ENCODE data around the gene C4BPA. TPM values are rescaled to one million over a fixed set of nuclear protein-coding genes. Genes with fewer than 3 reads are reported as not detected.

Gene C4BPA
- total RNA-seq, 1 donor from 2014 or later: not detected

DNA sequence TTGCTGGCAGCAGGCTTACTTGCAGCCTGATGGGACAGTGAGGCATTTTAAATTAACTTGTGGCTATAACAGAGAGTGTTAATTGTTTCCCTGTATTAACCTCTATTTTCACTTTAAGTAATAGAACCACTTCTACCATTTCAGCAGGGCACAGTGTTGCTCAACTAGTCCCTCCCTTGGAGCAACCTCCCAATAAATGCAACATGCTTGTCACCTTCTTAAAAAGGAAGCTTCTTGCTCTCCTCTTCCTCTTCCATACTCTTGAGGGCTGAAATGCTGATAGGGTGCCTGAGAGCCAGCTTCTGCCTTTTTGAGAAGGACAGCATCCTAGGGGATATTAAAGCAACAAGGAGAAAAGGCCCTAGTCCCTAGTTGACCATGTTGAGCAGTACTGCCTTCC lies 52.1 kb downstream of the C4BPA start:
- peaks cover 2% of the 10 kb centered on the region for H3K9me3 ChIP-seq (ENCODE audit: insufficient read depth, low read depth, low read length)
- H3K27me3 Mint-ChIP-seq (ENCODE audit: low read depth, unreplicated experiment): no peaks in the 10 kb centered on the region
- H3K9me3 Mint-ChIP-seq (ENCODE audit: unreplicated experiment): peaks cover 8% of the 10 kb centered on the region
- no peaks in the 10 kb centered on the region for H3K27me3 ChIP-seq (ENCODE audit: insufficient read depth, low read length)
- no peak overlapping the region for H3K4me3 Mint-ChIP-seq (ENCODE audit: unreplicated experiment)
- DNase-seq (ENCODE audit: low read depth) (no peak), FAIRE-seq (no peak)
- H4K20me1 ChIP-seq (ENCODE audit: insufficient read depth, low read length): no peaks in the 10 kb centered on the region
- peaks cover 5% of the 10 kb centered on the region for H3K4me1 Mint-ChIP-seq (ENCODE audit: low read depth, unreplicated experiment)
- H3K36me3 ChIP-seq (ENCODE audit: insufficient read depth, low read length): no peaks in the 10 kb centered on the region
- no peaks in the 10 kb centered on the region for H3K36me3 Mint-ChIP-seq (ENCODE audit: low read depth, unreplicated experiment)
- H3K79me2 ChIP-seq (ENCODE audit: insufficient read depth, low read length): no peaks in the 10 kb centered on the region
- TF ChIP-seq EZH2 (IDR thresholded peaks at IDR 0.05; ENCODE audit: insufficient read depth, low read length): no peak
- TF ChIP-seq, protein P1, sequence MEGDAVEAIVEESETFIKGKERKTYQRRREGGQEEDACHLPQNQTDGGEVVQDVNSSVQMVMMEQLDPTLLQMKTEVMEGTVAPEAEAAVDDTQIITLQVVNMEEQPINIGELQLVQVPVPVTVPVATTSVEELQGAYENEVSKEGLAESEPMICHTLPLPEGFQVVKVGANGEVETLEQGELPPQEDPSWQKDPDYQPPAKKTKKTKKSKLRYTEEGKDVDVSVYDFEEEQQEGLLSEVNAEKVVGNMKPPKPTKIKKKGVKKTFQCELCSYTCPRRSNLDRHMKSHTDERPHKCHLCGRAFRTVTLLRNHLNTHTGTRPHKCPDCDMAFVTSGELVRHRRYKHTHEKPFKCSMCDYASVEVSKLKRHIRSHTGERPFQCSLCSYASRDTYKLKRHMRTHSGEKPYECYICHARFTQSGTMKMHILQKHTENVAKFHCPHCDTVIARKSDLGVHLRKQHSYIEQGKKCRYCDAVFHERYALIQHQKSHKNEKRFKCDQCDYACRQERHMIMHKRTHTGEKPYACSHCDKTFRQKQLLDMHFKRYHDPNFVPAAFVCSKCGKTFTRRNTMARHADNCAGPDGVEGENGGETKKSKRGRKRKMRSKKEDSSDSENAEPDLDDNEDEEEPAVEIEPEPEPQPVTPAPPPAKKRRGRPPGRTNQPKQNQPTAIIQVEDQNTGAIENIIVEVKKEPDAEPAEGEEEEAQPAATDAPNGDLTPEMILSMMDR (IDR thresholded peaks at IDR 0.05; ENCODE audit: insufficient read depth, low read depth, low read length): no peak
- H3K4me3 ChIP-seq (ENCODE audit: insufficient read depth, low read depth, low read length): no peak overlapping the region
- H3K4me1 ChIP-seq (ENCODE audit: insufficient read depth, low read length): no peaks in the 10 kb centered on the region
- no peak overlapping the region for H3K9ac ChIP-seq (ENCODE audit: low read length)
- no peak overlapping the region for H3K27ac Mint-ChIP-seq (ENCODE audit: unreplicated experiment)
- H3K27ac ChIP-seq (ENCODE audit: low read depth, low read length): no peak overlapping the region
- H2AFZ ChIP-seq (ENCODE audit: low read depth, low read length): no peak overlapping the region
- no peak overlapping the region for H3K4me2 ChIP-seq (ENCODE audit: low read length)

DNA sequence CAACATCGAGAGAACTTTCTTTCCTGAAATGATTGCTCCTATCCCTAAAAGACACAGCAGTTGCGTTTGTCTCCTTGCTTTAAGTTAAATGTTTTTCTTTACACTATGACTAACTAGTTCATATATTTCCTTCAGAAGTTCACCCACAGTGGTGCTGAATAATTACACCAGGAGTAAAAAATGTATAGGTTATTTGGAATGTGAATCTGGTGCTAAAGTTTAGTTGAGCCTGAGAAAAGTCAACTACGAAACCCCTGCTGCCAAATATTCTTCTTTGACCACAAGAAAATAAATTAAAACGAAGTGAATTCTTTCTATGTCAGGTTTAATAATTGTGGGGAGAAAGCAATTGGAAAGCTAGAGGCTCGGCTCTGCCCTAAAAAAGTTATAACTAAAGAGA lies 52.8 kb downstream of the C4BPA start:
- Mint-ChIP-seq H3K27ac (ENCODE audit: unreplicated experiment) (no peak overlapping the region), H3K36me3 (ENCODE audit: low read depth, unreplicated experiment) (no peaks in the 10 kb centered on the region), H3K9me3 (ENCODE audit: unreplicated experiment) (peaks cover 6% of the 10 kb centered on the region), H3K27me3 (ENCODE audit: low read depth, unreplicated experiment) (no peaks in the 10 kb centered on the region), H3K4me1 (ENCODE audit: low read depth, unreplicated experiment) (peaks cover 5% of the 10 kb centered on the region), H3K4me3 (ENCODE audit: unreplicated experiment) (no peak overlapping the region)
- DNase-seq (ENCODE audit: low read depth) (no peak), FAIRE-seq (no peak)
- no peak overlapping the region for H3K4me3 ChIP-seq (ENCODE audit: insufficient read depth, low read depth, low read length)
- no peaks in the 10 kb centered on the region for H3K36me3 ChIP-seq (ENCODE audit: insufficient read depth, low read length)
- no peaks in the 10 kb centered on the region for H3K4me1 ChIP-seq (ENCODE audit: insufficient read depth, low read length)
- no peak for TF ChIP-seq EZH2 (IDR thresholded peaks at IDR 0.05; ENCODE audit: insufficient read depth, low read length)
- TF ChIP-seq, protein P1 (IDR thresholded peaks at IDR 0.05; ENCODE audit: insufficient read depth, low read depth, low read length): no peak
- H2AFZ ChIP-seq (ENCODE audit: low read depth, low read length): no peak overlapping the region
- no peaks in the 10 kb centered on the region for H4K20me1 ChIP-seq (ENCODE audit: insufficient read depth, low read length)
- H3K4me2 ChIP-seq (ENCODE audit: low read length): no peak overlapping the region
- H3K27ac ChIP-seq (ENCODE audit: low read depth, low read length): no peak overlapping the region
- H3K79me2 ChIP-seq (ENCODE audit: insufficient read depth, low read length): no peaks in the 10 kb centered on the region
- H3K9ac ChIP-seq (ENCODE audit: low read length): no peak overlapping the region
- peaks cover 2% of the 10 kb centered on the region for H3K9me3 ChIP-seq (ENCODE audit: insufficient read depth, low read depth, low read length)
- no peaks in the 10 kb centered on the region for H3K27me3 ChIP-seq (ENCODE audit: insufficient read depth, low read length)

DNA sequence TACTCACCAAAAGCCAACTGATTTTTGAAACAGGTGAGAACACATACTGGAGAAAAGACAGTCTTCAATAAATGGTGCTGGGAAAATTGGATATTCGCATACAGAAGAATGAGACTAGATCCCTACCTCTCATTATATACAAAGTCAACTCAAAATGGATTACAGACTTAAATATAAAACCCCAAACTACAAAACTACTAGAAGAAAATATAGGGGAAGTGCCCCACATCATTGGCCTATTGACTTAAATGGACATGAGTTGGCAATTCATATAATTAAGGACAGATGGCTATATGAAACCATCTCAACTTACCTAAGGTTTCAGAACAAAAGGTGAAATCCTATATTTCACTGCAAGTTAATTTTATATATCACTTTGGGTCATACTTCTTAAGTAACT lies 60.1 kb downstream of the C4BPA start:
- Histone ChIP-seq H3K4me2 (ENCODE audit: low read length) (no peak overlapping the region), H2AFZ (ENCODE audit: low read depth, low read length) (no peak overlapping the region), H3K36me3 (ENCODE audit: insufficient read depth, low read length) (no peaks in the 10 kb centered on the region), H3K4me3 (ENCODE audit: insufficient read depth, low read depth, low read length) (no peak overlapping the region), H3K27ac (ENCODE audit: low read depth, low read length) (no peak overlapping the region), H3K9ac (ENCODE audit: low read length) (no peak overlapping the region), H3K27me3 (ENCODE audit: insufficient read depth, low read length) (no peaks in the 10 kb centered on the region), H3K9me3 (ENCODE audit: insufficient read depth, low read depth, low read length) (no peaks in the 10 kb centered on the region), H4K20me1 (ENCODE audit: insufficient read depth, low read length) (no peaks in the 10 kb centered on the region), H3K4me1 (ENCODE audit: insufficient read depth, low read length) (no peaks in the 10 kb centered on the region), H3K79me2 (ENCODE audit: insufficient read depth, low read length) (no peaks in the 10 kb centered on the region)
- TF ChIP-seq, protein P1 (IDR thresholded peaks at IDR 0.05; ENCODE audit: insufficient read depth, low read depth, low read length): no peak
- TF ChIP-seq EZH2 (IDR thresholded peaks at IDR 0.05; ENCODE audit: insufficient read depth, low read length): no peak
- H3K27ac Mint-ChIP-seq (ENCODE audit: unreplicated experiment): no peak overlapping the region
- no peaks in the 10 kb centered on the region for H3K4me1 Mint-ChIP-seq (ENCODE audit: low read depth, unreplicated experiment)
- H3K27me3 Mint-ChIP-seq (ENCODE audit: low read depth, unreplicated experiment): no peaks in the 10 kb centered on the region
- no peak for FAIRE-seq
- no peak for DNase-seq (ENCODE audit: low read depth)
- H3K9me3 Mint-ChIP-seq (ENCODE audit: unreplicated experiment): no peaks in the 10 kb centered on the region
- H3K4me3 Mint-ChIP-seq (ENCODE audit: unreplicated experiment): no peak overlapping the region
- no peaks in the 10 kb centered on the region for H3K36me3 Mint-ChIP-seq (ENCODE audit: low read depth, unreplicated experiment)

All from astrocyte (in vitro differentiated cells and primary cell).